Measurements from ENCODE around the gene SLX4IP.
"Not testable (repeated sequence)": the region's sequence is repeated elsewhere in the genome, so short reads cannot be mapped to it uniquely, and the experiment has no call there.

Gene SLX4IP

GRCh38 chr20:10603971-10604864 lies 169.1 kb downstream of the SLX4IP start:
- peak; percentile 83 for DNase-seq (ENCODE audit: low read depth, low spot score)

GRCh38 chr20:10604865-10605440 lies 169.8 kb downstream of the SLX4IP start:
- no peak for DNase-seq (ENCODE audit: low read depth, low spot score)

GRCh38 chr20:10605547-10606195 lies 170.6 kb downstream of the SLX4IP start:
- no peak for DNase-seq (ENCODE audit: low read depth, low spot score)

- DNase-seq (ENCODE audit: low read depth, low spot score): no peak
Observed at GRCh38 chr20:10609276-10609675, 174.2 kb downstream of the SLX4IP start.

- DNase-seq (ENCODE audit: low read depth, low spot score): no peak
Observed at GRCh38 chr20:10609770-10610169, 174.7 kb downstream of the SLX4IP start.

- no peak for DNase-seq (ENCODE audit: low read depth, low spot score)
Observed at GRCh38 chr20:10610251-10610650, 175.1 kb downstream of the SLX4IP start.

- DNase-seq (ENCODE audit: low read depth, low spot score): no peak
Observed at GRCh38 chr20:10611357-10611756, 176.3 kb downstream of the SLX4IP start.

- not testable (repeated sequence) for DNase-seq (ENCODE audit: low read depth, low spot score)
Observed at GRCh38 chr20:10613426-10613825, 178.3 kb downstream of the SLX4IP start.

- DNase-seq (ENCODE audit: low read depth, low spot score): no peak
Observed at GRCh38 chr20:10613911-10614310, 178.8 kb downstream of the SLX4IP start.

- DNase-seq (ENCODE audit: low read depth, low spot score): no peak
Observed at GRCh38 chr20:10616212-10616611, 181.1 kb downstream of the SLX4IP start.

GRCh38 chr20:10617549-10618133 lies 182.5 kb downstream of the SLX4IP start:
- DNase-seq (ENCODE audit: low read depth, low spot score): not testable (repeated sequence)

GRCh38 chr20:10618611-10619245 lies 183.6 kb downstream of the SLX4IP start:
- no peak for DNase-seq (ENCODE audit: low read depth, low spot score)

GRCh38 chr20:10619427-10619826 lies 184.3 kb downstream of the SLX4IP start:
- DNase-seq (ENCODE audit: low read depth, low spot score): no peak

- DNase-seq (ENCODE audit: low read depth, low spot score): no peak
Observed at GRCh38 chr20:10621149-10621548, 186.0 kb downstream of the SLX4IP start.

- no peak for DNase-seq (ENCODE audit: low read depth, low spot score)
Observed at GRCh38 chr20:10622657-10623418, 187.7 kb downstream of the SLX4IP start.

GRCh38 chr20:10625641-10626040 lies 190.5 kb downstream of the SLX4IP start:
- no peak for DNase-seq (ENCODE audit: low read depth, low spot score)

- no peak for DNase-seq (ENCODE audit: low read depth, low spot score)
Observed at GRCh38 chr20:10626896-10627295, 191.8 kb downstream of the SLX4IP start.

GRCh38 chr20:10629946-10630650 lies 195.0 kb downstream of the SLX4IP start:
- no peak for DNase-seq (ENCODE audit: low read depth, low spot score)

GRCh38 chr20:10631126-10631525 lies 196.0 kb downstream of the SLX4IP start:
- no peak for DNase-seq (ENCODE audit: low read depth, low spot score)
